ENCODE data around the gene KLHL29. TPM values are rescaled to one million over a fixed set of nuclear protein-coding genes. Genes with fewer than 3 reads are reported as not detected.

KLHL29 gene
- total RNA-seq, 4 donors from 2014 or later: 4.8 to 17.0 (median 10.5) TPM

GRCh38 chr2:23607925-23608324 lies 222.9 kb downstream of the KLHL29 start:
- Histone ChIP-seq H3K4me3 (no peak overlapping the region), H3K36me3 (no peaks in the 10 kb centered on the region), H3K9me3 (no peaks in the 10 kb centered on the region), H3K27me3 (no peaks in the 10 kb centered on the region), H3K4me1 (no peaks in the 10 kb centered on the region), H3K27ac (no peak overlapping the region)
- no peak for DNase-seq
- intact Hi-C loops (cut with DNase I; ENCODE audit: low total_unique reads): no loop called here
- TF ChIP-seq, protein P1, sequence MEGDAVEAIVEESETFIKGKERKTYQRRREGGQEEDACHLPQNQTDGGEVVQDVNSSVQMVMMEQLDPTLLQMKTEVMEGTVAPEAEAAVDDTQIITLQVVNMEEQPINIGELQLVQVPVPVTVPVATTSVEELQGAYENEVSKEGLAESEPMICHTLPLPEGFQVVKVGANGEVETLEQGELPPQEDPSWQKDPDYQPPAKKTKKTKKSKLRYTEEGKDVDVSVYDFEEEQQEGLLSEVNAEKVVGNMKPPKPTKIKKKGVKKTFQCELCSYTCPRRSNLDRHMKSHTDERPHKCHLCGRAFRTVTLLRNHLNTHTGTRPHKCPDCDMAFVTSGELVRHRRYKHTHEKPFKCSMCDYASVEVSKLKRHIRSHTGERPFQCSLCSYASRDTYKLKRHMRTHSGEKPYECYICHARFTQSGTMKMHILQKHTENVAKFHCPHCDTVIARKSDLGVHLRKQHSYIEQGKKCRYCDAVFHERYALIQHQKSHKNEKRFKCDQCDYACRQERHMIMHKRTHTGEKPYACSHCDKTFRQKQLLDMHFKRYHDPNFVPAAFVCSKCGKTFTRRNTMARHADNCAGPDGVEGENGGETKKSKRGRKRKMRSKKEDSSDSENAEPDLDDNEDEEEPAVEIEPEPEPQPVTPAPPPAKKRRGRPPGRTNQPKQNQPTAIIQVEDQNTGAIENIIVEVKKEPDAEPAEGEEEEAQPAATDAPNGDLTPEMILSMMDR (IDR thresholded peaks at IDR 0.05): no peak
- TF ChIP-seq POLR2A (IDR thresholded peaks at IDR 0.05): no peak

DNA sequence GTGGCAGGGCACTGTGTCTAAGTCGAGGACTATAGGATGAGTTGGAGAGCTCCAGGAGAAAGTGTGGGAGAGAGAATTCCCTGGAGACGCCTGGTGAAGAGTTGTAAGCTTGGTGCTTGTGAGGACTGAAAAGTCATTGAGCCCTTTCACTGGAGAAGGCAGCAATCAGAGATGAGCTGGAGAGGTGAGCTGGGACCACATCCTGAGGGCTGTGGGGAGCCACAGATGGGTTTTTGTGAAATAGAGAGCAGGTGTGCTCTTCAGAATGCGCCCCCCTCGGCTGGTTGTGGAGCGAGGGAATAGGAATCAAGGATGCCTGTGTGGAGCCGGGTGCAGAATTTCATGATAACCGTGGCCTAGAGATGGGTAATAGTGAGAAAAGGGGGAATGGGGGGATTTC lies 224.3 kb downstream of the KLHL29 start:
- Histone ChIP-seq H3K27ac (no peak overlapping the region), H3K4me3 (no peak overlapping the region), H3K9me3 (no peaks in the 10 kb centered on the region), H3K36me3 (no peaks in the 10 kb centered on the region), H3K4me1 (no peaks in the 10 kb centered on the region), H3K27me3 (no peaks in the 10 kb centered on the region)
- DNase-seq: no peak
- no peak for TF ChIP-seq POLR2A (IDR thresholded peaks at IDR 0.05)
- TF ChIP-seq, protein P1 (IDR thresholded peaks at IDR 0.05): no peak
- intact Hi-C loops (cut with DNase I; ENCODE audit: low total_unique reads): no loop called here

DNA sequence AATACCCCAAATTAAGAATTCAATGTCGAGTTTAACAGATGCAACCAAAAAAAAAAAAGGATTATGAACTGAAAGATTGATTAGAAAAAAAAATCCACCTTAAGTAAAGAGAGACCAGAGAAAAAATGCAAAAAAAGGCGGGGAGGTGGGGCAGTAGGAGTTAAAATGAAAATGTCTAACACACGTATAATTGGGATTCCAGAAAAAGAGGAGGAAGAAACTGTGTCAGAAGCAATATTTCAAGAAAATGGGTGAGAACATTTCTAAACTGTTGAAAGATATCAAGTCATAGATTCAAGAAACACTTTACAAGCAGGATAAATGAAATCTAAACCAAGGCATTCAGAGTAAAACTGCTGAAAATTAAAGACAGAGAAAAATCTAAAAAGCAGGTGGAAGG lies 226.9 kb downstream of the KLHL29 start:
- Histone ChIP-seq H3K9me3 (no peaks in the 10 kb centered on the region), H3K27ac (no peak overlapping the region), H3K4me3 (no peak overlapping the region), H3K36me3 (no peaks in the 10 kb centered on the region), H3K27me3 (no peaks in the 10 kb centered on the region), H3K4me1 (peaks cover 0 to 3% of the 10 kb centered on the region in 2 donors)
- intact Hi-C loops (cut with DNase I; ENCODE audit: low total_unique reads): no loop called here
- no peak for DNase-seq
- TF ChIP-seq POLR2A (IDR thresholded peaks at IDR 0.05): no peak
- TF ChIP-seq, protein P1 (IDR thresholded peaks at IDR 0.05): no peak

- DNase-seq: no peak
- no peaks in the 10 kb centered on the region for H3K9me3 ChIP-seq
These were observed 229.7 kb downstream of the KLHL29 start for GRCh38 chr2:23614701-23615100.

GRCh38 chr2:23615216-23616020 lies 230.4 kb downstream of the KLHL29 start:
- H3K4me1 ChIP-seq: peaks cover 8 to 20% of the 10 kb centered on the region in 2 donors
- H3K27me3 ChIP-seq: no peaks in the 10 kb centered on the region
- no peaks in the 10 kb centered on the region for H3K36me3 ChIP-seq
- intact Hi-C loops (cut with DNase I; ENCODE audit: low total_unique reads): no loop called here
- no peak overlapping the region for H3K4me3 ChIP-seq
- TF ChIP-seq POLR2A (IDR thresholded peaks at IDR 0.05): no peak
- TF ChIP-seq, protein P1 (IDR thresholded peaks at IDR 0.05): no peak
- no peaks in the 10 kb centered on the region for H3K9me3 ChIP-seq
- DNase-seq: no peak
- peak overlapping the region; percentile 87 to 97 for H3K27ac ChIP-seq

More at GRCh38 chr2:23614701-23615100, 229.7 kb downstream of the KLHL29 start:
- Histone ChIP-seq H3K27ac (peak overlapping the region; percentile 87 to 97), H3K4me3 (no peak overlapping the region), H3K36me3 (no peaks in the 10 kb centered on the region), H3K27me3 (no peaks in the 10 kb centered on the region), H3K4me1 (peaks cover 7 to 20% of the 10 kb centered on the region in 2 donors)
- intact Hi-C loops (cut with DNase I; ENCODE audit: low total_unique reads): no loop called here
- TF ChIP-seq, protein P1 (IDR thresholded peaks at IDR 0.05): no peak
- no peak for TF ChIP-seq POLR2A (IDR thresholded peaks at IDR 0.05)
